H9 (cell line): ENCODE data around the gene SEC23A. TPM values are rescaled to one million over a fixed set of nuclear protein-coding genes. Genes with fewer than 3 reads are reported as not detected.

Source experiments
- DNase-seq: peaks from one replicate; pipeline ENCODE4 v3.0.0-alpha.2; 2017
- H2AFZ ChIP-seq: one replicate; pipeline ENCODE4 v1.6.1; 2013; ENCODE audit warnings: mild to moderate bottlenecking, low read length, control low read depth, moderate library complexity
- H2AK5ac ChIP-seq: 2 replicates; pipeline ENCODE4 v1.6.1; 2013; ENCODE audit warnings: low read length, control low read depth, mixed read lengths; ENCODE audit not compliant: insufficient read length
- H2BK120ac ChIP-seq: one replicate; pipeline ENCODE4 v1.6.1; 2013; ENCODE audit warnings: low read depth, mild to moderate bottlenecking, low read length, control low read depth, inconsistent platforms; ENCODE audit not compliant: poor library complexity, severe bottlenecking
- H2BK12ac ChIP-seq: 2 replicates; pipeline ENCODE4 v1.6.1; 2013; ENCODE audit warnings: low read length, control low read depth, mixed read lengths, low read depth; ENCODE audit not compliant: insufficient read length
- H2BK15ac ChIP-seq: 2 replicates; pipeline ENCODE4 v1.6.1; 2013; ENCODE audit warnings: low read depth, low read length, control low read depth
- H2BK20ac ChIP-seq: one replicate; pipeline ENCODE4 v1.6.1; 2013; ENCODE audit warnings: low read depth, mild to moderate bottlenecking, low read length, control low read depth, inconsistent platforms; ENCODE audit not compliant: poor library complexity, severe bottlenecking
- H2BK5ac ChIP-seq: 2 replicates; pipeline ENCODE4 v1.6.1; 2013; ENCODE audit warnings: low read length, control low read depth, mixed read lengths; ENCODE audit not compliant: insufficient read length
- H3K14ac ChIP-seq: 2 replicates; pipeline ENCODE4 v1.6.1; 2013; ENCODE audit warnings: low read length, control low read depth; ENCODE audit not compliant: insufficient read depth
- H3K18ac ChIP-seq: 2 replicates; pipeline ENCODE4 v1.6.1; 2013; ENCODE audit warnings: low read depth, mild to moderate bottlenecking, mixed read lengths, low read length, control low read depth; ENCODE audit not compliant: insufficient read length
- H3K23ac ChIP-seq: 2 replicates; pipeline ENCODE4 v1.6.1; 2013; ENCODE audit warnings: low read length, control low read depth, mixed read lengths, low read depth; ENCODE audit not compliant: insufficient read length
- H3K23me2 ChIP-seq: 2 replicates; pipeline ENCODE4 v1.6.1; 2013; ENCODE audit warnings: low read depth, mild to moderate bottlenecking, mixed read lengths, low read length, control low read depth; ENCODE audit not compliant: insufficient read length, poor library complexity, severe bottlenecking
- H3K27ac ChIP-seq: 2 replicates; pipeline ENCODE4 v1.5.1; 2013; ENCODE audit warnings: low read length, control low read depth, mixed read lengths, low read depth; ENCODE audit not compliant: insufficient read length
- H3K27me3 ChIP-seq: 2 replicates; pipeline ENCODE4 v1.6.1; 2013; ENCODE audit warnings: low read length, control low read depth, inconsistent platforms; ENCODE audit not compliant: insufficient read depth
- H3K4ac ChIP-seq: 2 replicates; pipeline ENCODE4 v1.6.1; 2013; ENCODE audit warnings: low read depth, mild to moderate bottlenecking, control low read depth, inconsistent platforms, low read length, moderate library complexity
- H3K4me1 ChIP-seq: 2 replicates; pipeline ENCODE4 v1.6.1; 2013; ENCODE audit warnings: low read length, control low read depth, inconsistent platforms; ENCODE audit not compliant: insufficient read depth
- H3K4me2 ChIP-seq: 2 replicates; pipeline ENCODE4 v1.6.1; 2013; ENCODE audit warnings: low read length, control low read depth, mixed read lengths; ENCODE audit not compliant: insufficient read length, insufficient read depth
- H3K56ac ChIP-seq: 2 replicates; pipeline ENCODE4 v1.6.1; 2013; ENCODE audit warnings: low read depth, mild to moderate bottlenecking, mixed read lengths, low read length, control low read depth; ENCODE audit not compliant: insufficient read length
- H3K79me1 ChIP-seq: 2 replicates; pipeline ENCODE4 v1.6.1; 2013; ENCODE audit warnings: low read depth, mild to moderate bottlenecking, moderate library complexity, low read length, control low read depth, inconsistent platforms; ENCODE audit not compliant: insufficient read depth, poor library complexity, severe bottlenecking
- H3K79me2 ChIP-seq: 2 replicates; pipeline ENCODE4 v1.6.1; 2013; ENCODE audit warnings: low read length, control low read depth, inconsistent platforms; ENCODE audit not compliant: insufficient read depth
- H3K9ac ChIP-seq: 2 replicates; pipeline ENCODE4 v1.6.1; 2013; ENCODE audit warnings: low read length, control low read depth, mixed read lengths; ENCODE audit not compliant: insufficient read length; ENCODE audit errors: extremely low read depth
- H3K9me3 ChIP-seq: one replicate; pipeline ENCODE4 v1.6.1; 2013; ENCODE audit warnings: low read depth, low read length, inconsistent platforms; ENCODE audit not compliant: control insufficient read depth
- H3T11ph ChIP-seq: one replicate; pipeline ENCODE4 v1.6.1; 2013; ENCODE audit warnings: mild to moderate bottlenecking, low read length, control low read depth, inconsistent platforms
- H4K20me1 ChIP-seq: one replicate; pipeline ENCODE4 v1.6.1; 2013; ENCODE audit not compliant: control insufficient read depth, insufficient read length, insufficient read depth
- H4K5ac ChIP-seq: 2 replicates; pipeline ENCODE4 v1.6.1; 2013; ENCODE audit warnings: low read depth, mild to moderate bottlenecking, mixed read lengths, low read length, control low read depth; ENCODE audit not compliant: insufficient read length
- H4K8ac ChIP-seq: replicated peaks from 2 replicates; pipeline ENCODE4 v1.6.1; 2013; ENCODE audit warnings: low read length, control low read depth, mixed read lengths, low read depth; ENCODE audit not compliant: insufficient read length
- H4K91ac ChIP-seq: 2 replicates; pipeline ENCODE4 v1.6.1; 2013; ENCODE audit warnings: low read depth, mild to moderate bottlenecking, moderate library complexity, mixed read lengths, low read length, control low read depth; ENCODE audit not compliant: insufficient read length
- H3K27ac Mint-ChIP-seq, 3 experiments: 2 replicates in 2 of 3; 3 replicates in 1 of 3; pipeline ENCODE4 v1.8.0; 2020 to 2021; ENCODE audit warnings: mixed read lengths in 3 of 3, mild to moderate bottlenecking in 1 of 3, moderate library complexity in 1 of 3
- H3K27me3 Mint-ChIP-seq: 2 replicates; pipeline ENCODE4 v1.8.0; 2021; ENCODE audit warnings: low read depth, mild to moderate bottlenecking, moderate library complexity, mixed read lengths
- H3K36me3 Mint-ChIP-seq, 3 experiments: 2 replicates in 2 of 3; 3 replicates in 1 of 3; pipeline ENCODE4 v1.8.0; 2020 to 2021; ENCODE audit warnings: low read depth in 3 of 3, mixed read lengths in 3 of 3; ENCODE audit not compliant: insufficient read depth in 1 of 3
- H3K4me1 Mint-ChIP-seq, 2 experiments: 2 replicates each; pipeline ENCODE4 v1.8.0; 2020; ENCODE audit warnings: mixed read lengths in 2 of 2
- H3K4me3 Mint-ChIP-seq, 2 experiments: 2 replicates in 1 of 2; 3 replicates in 1 of 2; pipeline ENCODE4 v1.8.0; 2020 to 2021; ENCODE audit warnings: mild to moderate bottlenecking in 2 of 2, mixed read lengths in 2 of 2, moderate library complexity in 1 of 2
- H3K9me3 Mint-ChIP-seq, 2 experiments: 2 replicates in 1 of 2; 3 replicates in 1 of 2; pipeline ENCODE4 v1.8.0; 2020; ENCODE audit warnings: mild to moderate bottlenecking in 2 of 2, mixed read lengths in 2 of 2, moderate library complexity in 1 of 2
- CTCF ChIP-seq: fragments of 200-600 bp; sonication (generic); conservative IDR thresholded peaks from 3 replicates; pipeline ENCODE4 v1.8.0; 2021; ENCODE audit warnings: antibody characterized with exemption, mild to moderate bottlenecking
- WGBS: extraction: QIAGEN DNeasy Blood & Tissue Kit; methylation state at CpG from one replicate; pipeline ENCODE4 v1.1.7; 2013; ENCODE audit warnings: missing lambda C conversion rate, low lambda C conversion rate, mixed read lengths; ENCODE audit not compliant: insufficient read length; ENCODE audit errors: extremely low coverage; 5-methylcytosine and 5-hydroxymethylcytosine counted together
- total RNA-seq: library from RNA; stranded (reverse); gene quantifications from 2 replicates; pipeline ENCODE4 v1.2.1, GENCODE V29; 2021

SEC23A gene
- total RNA-seq, 1 experiment from 2014 or later = 55.3 TPM

DNA sequence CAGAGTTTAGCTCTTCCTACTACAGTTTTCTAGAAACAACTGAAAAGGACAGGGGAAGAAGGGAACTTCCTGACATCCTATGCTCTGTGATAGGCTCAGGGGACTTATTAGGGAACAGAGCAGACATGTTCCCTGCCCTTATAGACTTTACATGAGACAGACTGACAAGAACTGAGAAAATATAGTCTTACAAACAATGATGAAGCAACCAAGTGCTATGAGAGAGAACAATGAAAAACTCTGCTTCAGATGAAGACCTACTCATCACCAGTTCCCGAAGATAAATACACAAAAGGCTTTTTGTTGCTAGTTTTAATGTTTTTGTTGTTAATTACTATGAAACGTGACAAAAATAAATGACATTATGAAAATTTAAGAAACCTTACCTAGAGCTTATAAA, 115.3 kb downstream of the SEC23A start:
- Histone ChIP-seq H3K27me3 (no peaks in the 10 kb centered on the region), H3K4me1 (no peaks in the 10 kb centered on the region), H2BK15ac (no peak overlapping the region), H4K8ac (no peak overlapping the region), H3K4me2 (no peak overlapping the region), H2BK5ac (no peak overlapping the region), H3K56ac (no peak overlapping the region), H3K79me1 (no peaks in the 10 kb centered on the region), H3K23me2 (no peaks in the 10 kb centered on the region), H2BK12ac (no peak overlapping the region), H2BK120ac (no peak overlapping the region), H3K9me3 (no peaks in the 10 kb centered on the region), H2BK20ac (no peak overlapping the region), H4K5ac (no peak overlapping the region), H3K79me2 (no peaks in the 10 kb centered on the region), H3K14ac (no peak overlapping the region), H3T11ph (no peak overlapping the region), H4K91ac (no peak overlapping the region), H3K4ac (no peak overlapping the region), H2AFZ (no peak overlapping the region), H3K18ac (no peak overlapping the region), H3K23ac (no peak overlapping the region), H3K9ac (no peak overlapping the region), H3K27ac (no peak overlapping the region), H2AK5ac (no peak overlapping the region), H4K20me1 (no peaks in the 10 kb centered on the region)
- no peak for TF ChIP-seq CTCF
- no peaks in the 10 kb centered on the region for H3K27me3 Mint-ChIP-seq
- no peak overlapping the region for H3K27ac Mint-ChIP-seq
- H3K4me1 Mint-ChIP-seq = no peaks in the 10 kb centered on the region; a peak in 1 of 4 replicates
- no peak for DNase-seq
- H3K4me3 Mint-ChIP-seq = no peak overlapping the region
- no peaks in the 10 kb centered on the region for H3K36me3 Mint-ChIP-seq
- no CpG with 5 or more reads among the region's 2 CpGs for WGBS
- no peaks in the 10 kb centered on the region for H3K9me3 Mint-ChIP-seq
